IPS-NIHi11 (cell line): ENCODE data around the gene FAAP24.
"Not testable (repeated sequence)": the region's sequence is repeated elsewhere in the genome, so short reads cannot be mapped to it uniquely, and the experiment has no call there.

Experiments used
- DNase-seq: peaks from one replicate; pipeline ENCODE4 v3.0.0; 2012; ENCODE audit warnings: mixed read lengths, low spot score

Gene FAAP24

DNA sequence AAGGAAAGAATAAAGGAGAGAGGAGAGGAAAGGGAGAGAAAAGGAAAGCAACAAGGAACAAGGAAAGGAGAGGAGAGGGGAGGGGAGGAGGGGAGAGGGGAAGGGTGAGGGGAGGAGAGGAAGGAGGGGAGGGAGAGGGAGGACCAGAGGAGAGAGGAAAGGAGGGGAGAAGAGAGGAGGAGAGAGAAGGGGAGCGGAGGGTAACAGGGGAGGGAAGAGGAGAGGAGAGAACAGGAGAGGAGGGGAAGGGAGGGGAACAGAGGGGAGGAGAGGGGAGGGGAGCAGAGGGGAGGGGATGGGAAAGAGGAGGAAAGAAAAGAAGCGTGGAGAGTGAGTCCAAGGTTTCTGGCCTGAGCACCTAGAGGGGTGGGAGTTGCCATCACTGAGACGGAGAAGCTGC, 26.7 kb downstream of the FAAP24 start:
- no peak for DNase-seq

DNA sequence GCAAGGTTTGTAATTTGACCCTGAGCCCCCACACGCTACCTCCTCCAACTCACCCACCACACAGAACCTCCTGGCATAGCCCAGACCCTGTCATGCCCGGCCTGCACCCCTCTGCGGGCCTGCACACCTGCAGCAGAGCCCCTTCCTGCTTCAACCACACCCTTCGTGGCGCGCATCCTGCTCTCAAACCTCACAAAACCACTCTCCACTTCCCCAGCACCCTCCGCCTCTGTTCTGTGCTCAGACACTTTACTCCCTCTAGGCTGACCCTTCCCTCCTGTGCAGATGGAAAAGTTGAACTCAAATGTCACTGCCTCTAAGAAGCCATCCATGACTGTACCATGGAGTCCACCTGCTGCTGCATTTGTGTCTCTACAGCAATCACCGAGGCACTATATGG, 28.5 kb downstream of the FAAP24 start:
- no peak for DNase-seq

DNA sequence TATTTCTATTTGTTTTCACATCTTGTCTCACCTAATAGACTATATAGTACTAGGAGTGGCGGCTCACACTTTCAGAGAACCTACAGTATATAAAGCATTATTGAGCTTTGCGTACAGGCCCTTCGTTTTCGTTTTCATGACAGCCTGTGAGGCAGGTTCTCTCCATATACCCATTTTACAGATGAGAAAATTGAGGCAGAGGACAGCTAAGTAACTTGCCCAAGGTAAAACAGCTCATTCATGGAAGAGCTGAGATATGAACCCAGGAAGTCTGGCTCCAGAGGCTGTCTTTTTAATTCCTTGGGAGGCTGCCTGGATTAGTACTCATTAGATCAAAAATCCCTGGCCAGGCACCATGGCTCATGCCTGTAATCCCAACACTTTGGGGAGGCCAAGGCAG, 28.9 kb downstream of the FAAP24 start:
- no peak for DNase-seq

DNA sequence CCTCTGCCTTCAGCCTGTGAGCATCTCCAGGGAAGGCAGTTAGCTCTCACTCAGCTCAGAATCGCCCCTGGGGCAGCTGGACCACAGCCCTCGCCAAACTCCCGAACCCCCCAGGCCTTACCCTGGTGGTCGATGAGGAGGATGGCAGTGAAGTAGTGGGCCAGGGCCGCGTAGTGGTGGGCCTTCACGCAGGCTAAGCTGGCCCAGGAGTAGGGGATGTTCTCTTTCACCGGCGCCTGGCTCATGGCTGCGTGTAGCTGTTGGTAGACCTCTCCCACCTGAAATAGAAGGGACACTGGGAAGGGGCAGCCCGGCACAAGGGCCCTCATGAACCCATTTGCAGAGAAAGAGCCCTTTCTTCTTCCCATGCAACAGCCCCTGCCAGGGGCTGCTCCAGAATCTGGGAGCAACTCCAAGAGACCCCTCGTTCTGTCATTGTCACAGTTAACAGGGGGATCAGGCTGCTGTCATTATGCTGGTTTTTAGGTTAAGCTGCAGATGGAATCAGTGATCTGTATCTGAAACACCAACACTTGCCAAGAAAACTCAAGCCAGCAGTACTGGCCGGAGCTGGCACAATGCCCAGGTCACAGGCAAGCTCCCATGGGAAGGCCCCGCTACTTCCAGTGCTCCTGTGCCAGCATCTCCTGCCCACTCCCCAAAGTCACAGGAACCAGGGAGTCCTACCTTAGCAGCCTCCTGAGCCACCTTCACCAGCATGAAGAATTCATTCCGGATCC, 30.3 kb downstream of the FAAP24 start:
- not testable (repeated sequence) for DNase-seq

DNA sequence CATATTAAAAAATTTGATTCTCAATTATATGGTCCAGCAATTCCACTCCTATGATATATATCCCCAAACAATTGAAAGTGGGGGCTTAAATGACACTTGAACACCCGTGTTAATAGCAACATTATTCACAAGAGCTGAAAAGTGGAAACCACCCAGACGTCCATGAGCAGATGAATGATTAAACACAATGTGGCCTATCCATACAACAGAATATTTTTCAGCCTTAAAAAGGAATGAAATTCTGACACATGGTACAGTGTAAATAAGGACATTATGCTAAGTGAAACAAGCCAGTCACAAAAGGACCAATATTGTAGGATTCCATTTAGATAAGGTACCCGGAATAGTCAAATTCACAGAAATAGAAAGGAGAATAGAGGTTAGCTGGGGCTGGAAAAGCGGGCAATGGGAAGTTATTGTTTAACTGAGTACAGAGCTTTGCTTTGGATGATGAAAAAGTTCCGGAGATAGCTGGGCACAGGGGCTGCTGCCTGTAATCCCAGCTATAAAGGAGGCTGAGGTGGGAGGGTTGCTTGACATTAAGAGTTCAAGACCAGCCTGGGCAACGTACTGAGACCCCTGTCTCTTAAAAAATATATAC, 31.5 kb downstream of the FAAP24 start:
- DNase-seq, result not testable (repeated sequence)

DNA sequence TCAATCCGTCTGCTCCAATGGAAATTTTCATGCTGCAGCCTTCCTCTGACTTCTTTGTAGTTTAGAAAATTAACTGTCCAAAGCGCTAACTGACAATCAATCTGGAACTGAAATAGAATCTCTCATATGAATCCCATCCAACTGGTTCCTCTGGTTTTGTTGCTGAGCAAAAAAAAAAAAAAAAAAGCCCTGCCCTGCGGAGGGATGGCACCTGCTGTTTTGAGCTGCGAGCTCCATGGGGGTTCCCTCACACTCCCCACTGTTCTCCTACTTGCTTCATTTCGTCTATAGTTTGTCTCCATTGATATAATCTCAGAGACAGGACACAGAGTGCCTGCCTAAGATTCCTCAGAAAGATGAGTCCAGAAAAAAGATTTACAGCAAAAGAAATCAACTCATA, 33.4 kb downstream of the FAAP24 start:
- peak; percentile 33 for DNase-seq

DNA sequence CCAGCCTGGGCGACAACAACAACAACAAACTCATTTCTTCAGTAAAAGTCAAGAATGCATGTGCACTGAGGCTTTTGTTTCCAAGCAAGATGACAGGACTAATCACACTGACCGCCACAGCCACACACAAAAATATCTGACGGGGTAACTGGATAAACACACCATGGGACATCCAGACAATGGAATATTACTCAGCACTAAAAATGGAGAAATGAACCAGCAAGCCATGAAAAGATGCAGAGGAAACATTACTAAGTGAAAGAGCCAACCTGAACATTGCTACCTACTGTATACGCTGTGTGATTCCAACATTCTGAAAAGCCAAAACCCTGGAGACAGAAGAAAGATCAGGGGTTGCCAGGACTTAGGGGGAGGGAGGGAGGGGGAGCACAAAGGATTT, 36.7 kb downstream of the FAAP24 start:
- DNase-seq, result no peak

DNA sequence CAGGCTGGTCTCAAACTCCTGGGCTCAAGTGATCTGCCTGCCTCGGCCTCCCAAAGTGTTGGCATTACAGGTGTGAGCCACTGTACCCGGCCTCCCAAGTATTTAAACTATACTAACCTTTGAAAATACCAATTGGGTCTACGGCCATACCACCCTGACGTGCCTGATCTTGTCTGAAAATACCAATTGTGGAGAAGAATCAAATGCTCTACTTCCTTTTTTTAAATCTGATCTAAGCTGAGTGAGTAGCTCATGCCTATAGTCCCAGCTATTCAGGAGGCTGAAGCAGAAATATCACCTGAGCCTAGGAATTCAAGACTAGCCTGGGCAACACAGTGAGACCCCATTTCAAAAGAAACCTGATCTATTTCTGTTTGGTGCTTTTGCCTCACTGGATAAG, 38.8 kb downstream of the FAAP24 start:
- DNase-seq, result not testable (repeated sequence)

DNA sequence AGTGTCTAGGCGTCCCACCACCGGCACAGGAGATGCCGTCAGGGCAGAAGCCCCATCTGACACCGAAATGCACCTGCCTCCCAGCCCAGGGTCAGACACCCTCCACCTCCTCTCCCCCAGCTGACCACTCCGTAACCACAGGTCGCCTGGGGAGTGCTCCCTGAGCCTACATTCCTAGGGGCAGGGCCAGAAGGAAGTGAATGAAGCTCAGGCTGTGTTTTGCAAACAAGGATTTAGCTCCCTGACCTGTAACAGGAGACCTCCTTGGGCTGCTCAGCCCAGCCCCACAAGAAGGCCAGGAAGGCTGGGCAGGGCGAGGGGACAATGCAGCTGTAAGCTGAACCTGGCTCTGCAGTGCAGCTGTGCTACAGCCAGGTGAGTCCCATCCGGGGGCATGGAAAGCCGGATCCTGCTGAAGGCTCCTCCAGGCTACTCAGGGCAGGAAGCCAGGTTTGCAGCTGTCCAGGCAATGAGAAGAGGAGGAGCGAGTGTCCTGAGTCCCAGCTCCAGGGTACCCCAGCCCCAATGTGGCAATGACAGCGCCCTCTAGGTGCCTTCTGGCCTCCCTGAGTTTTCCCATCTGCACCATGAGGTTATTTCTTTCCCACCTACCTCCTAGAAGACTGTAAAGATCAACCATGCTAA, 50.6 kb downstream of the FAAP24 start:
- peak; percentile 78 for DNase-seq

DNA sequence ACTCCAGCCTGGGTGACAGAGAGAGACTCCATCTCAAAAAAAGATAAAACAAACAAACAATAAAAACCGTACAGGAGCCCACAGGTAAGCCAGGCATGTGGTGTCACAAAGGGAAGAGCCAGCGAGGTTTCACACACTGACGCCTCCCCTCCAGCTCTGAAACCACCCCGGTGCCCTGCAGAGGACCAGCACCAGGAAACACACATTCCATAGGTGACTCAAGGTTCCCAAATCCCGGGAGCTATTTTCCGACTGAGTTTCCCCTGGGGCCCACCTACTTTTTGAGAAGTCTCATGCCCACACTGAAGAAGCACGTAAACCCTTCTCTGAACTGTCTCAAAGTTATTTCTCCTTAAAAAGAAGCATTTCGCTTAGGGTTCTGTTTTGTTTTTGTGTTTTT, 52.4 kb downstream of the FAAP24 start:
- DNase-seq, result no peak

DNA sequence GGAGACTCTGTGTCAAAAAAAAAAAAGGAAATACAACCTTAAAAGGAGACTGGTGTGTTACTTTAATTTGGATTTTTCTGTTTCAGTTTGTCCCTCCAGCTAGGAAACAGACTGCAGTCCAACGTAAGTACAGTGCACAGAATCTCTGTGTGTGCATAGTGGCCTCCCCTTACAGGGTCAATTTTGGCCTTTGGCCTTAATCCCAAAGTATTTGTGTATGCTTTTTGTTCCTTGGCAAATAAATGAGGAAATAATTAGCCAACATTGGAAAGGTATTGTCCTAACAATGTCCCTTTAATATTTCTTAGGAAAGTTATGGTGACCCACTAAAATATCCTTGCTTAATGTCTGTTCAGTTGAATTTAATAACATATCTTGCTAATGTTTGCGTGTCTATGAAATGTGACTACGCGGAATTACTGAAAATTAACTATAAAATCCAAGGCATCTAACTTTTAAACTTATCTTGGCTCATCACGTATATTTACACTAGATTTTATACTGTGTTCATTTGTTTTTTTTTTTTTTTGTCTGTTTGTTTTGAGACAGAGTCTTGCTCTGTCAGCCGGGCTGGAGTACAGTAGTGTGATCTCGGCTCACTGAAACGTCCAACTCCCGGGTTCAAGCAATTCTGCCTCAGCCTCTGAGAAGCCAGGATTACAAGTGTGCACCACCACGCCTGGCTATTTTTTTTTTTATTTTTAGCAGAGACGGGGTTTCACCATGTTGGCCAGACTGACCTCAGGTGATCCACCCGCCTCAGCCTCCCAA, 53.6 kb downstream of the FAAP24 start:
- not testable (repeated sequence) for DNase-seq

DNA sequence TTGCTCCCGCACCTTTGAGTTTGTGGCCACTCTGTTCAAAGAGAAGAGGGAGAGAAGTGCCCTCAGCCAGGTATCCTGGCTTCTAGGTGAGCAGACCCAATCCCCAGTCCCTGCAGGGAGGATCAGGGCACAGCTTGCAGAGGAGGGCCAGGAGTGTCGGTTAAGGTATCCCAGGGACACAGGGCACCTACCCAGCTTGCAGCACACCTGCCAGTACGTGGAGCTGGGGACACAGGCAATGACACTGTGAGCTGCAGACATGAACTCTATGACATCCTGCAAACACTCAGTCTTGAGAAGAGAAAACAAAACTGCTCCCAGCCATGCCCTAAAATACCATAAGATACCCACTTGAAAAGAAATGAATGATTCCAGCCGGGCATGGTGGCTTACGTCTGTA, 54.6 kb downstream of the FAAP24 start:
- DNase-seq, result not testable (repeated sequence)
